ENCODE measurements around the gene NFE2L3.

Gene NFE2L3

DNA sequence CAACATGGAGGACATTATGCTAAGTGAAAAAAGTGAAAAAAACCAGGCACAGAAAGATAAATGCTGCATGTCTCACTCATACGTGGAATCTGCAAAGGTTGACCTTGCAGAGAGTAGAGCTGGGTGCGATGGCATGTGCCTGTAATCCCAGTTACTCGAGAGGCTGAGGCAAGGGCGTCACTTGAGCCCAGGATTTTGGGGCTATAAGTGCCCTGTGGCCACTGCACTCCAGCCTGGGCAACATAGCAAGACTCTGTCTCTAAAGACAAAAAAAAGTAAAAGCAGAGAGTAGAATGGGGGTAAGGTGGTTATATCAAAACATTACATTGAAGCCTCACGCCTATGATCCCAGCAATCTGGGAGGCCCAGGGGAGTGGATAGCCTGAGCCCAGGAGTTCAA lies 72.4 kb downstream of the NFE2L3 start:
- H3K4me2 ChIP-seq = no peak overlapping the region
- no peak overlapping the region for H3K4me3 ChIP-seq
- TF ChIP-seq Cebpa-rat (IDR thresholded peaks at IDR 0.05) = no peak
- H4K20me1 ChIP-seq = no peaks in the 10 kb centered on the region
- no peak overlapping the region for H3K9ac ChIP-seq
- H3K27ac ChIP-seq = no peak overlapping the region
- no peaks in the 10 kb centered on the region for H3K27me3 ChIP-seq
- H3K36me3 ChIP-seq = no peaks in the 10 kb centered on the region
- no peaks in the 10 kb centered on the region for H3K4me1 ChIP-seq
- peaks cover 0 to 3% (median 0%) of the 10 kb centered on the region in 11 experiments; a peak in 6 of 22 replicates for H3K9me3 ChIP-seq (replicated peaks in 1 of 11)

- H3K4me1 ChIP-seq = no peaks in the 10 kb centered on the region
- H3K27ac ChIP-seq = no peak overlapping the region
- no peaks in the 10 kb centered on the region for H3K27me3 ChIP-seq
- no peak overlapping the region for H3K4me3 ChIP-seq
- no peak overlapping the region for H3K4me2 ChIP-seq
- H4K20me1 ChIP-seq = no peaks in the 10 kb centered on the region
- no peaks in the 10 kb centered on the region; a peak in 1 of 22 replicates for H3K9me3 ChIP-seq (replicated peaks in 1 of 11)
- no peaks in the 10 kb centered on the region for H3K36me3 ChIP-seq
- H3K9ac ChIP-seq = no peak overlapping the region
- TF ChIP-seq Cebpa-rat (IDR thresholded peaks at IDR 0.05) = no peak
Measured at GRCh38 chr7:26227987-26228386, 76.0 kb downstream of the NFE2L3 start.

DNA sequence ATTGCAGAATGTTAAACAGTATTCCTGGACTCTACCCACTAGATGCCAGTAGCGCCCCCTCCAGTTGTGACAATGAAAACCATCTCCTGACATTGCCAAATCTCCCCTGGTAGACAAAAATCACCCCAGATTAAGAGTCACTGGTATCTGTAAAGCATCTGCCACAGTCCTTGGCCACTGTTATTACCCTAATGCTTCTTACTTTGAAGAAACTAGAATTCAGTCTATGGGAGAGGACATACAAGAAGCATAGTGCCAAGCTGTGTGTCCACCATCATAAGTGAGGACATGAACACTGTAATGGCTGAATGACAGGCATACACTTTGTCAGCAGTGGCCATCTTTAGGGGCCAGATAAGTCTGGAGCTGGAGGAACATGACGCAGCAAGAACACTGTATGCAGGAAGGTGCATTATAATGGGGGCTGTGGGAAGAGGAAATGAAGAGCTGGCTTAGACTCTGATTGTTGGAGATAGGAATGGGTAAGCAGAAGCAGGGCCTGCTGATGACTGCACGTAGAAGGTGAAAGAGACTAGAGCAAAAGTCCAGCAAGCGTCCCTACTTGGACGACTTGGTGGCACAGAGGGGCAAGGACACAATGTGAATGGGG lies 82.0 kb downstream of the NFE2L3 start:
- TF ChIP-seq Cebpa-rat (IDR thresholded peaks at IDR 0.05) = no peak
- H3K4me1 ChIP-seq = no peaks in the 10 kb centered on the region
- no peak overlapping the region for H3K4me3 ChIP-seq
- H4K20me1 ChIP-seq = no peaks in the 10 kb centered on the region
- H3K9me3 ChIP-seq (replicated peaks in 1 of 11) = no peaks in the 10 kb centered on the region; a peak in 1 of 22 replicates
- H3K4me2 ChIP-seq = no peak overlapping the region
- no peak overlapping the region for H3K9ac ChIP-seq
- no peaks in the 10 kb centered on the region for H3K27me3 ChIP-seq
- H3K27ac ChIP-seq = no peak overlapping the region
- no peaks in the 10 kb centered on the region for H3K36me3 ChIP-seq

All from BLaER1 treated with 17β-estradiol and CSF1 and Interleukin-3, amounts not matched to agents 10 nM and 100 nM (cell line).